Cerebellar cortex (tissue), 1 donor: ENCODE results near the gene ZFYVE19.

Source experiments
- DNase-seq: peaks from one replicate; pipeline ENCODE4 v3.0.0-alpha.2; 2015; ENCODE audit warnings: low spot score

The ZFYVE19 gene

DNA sequence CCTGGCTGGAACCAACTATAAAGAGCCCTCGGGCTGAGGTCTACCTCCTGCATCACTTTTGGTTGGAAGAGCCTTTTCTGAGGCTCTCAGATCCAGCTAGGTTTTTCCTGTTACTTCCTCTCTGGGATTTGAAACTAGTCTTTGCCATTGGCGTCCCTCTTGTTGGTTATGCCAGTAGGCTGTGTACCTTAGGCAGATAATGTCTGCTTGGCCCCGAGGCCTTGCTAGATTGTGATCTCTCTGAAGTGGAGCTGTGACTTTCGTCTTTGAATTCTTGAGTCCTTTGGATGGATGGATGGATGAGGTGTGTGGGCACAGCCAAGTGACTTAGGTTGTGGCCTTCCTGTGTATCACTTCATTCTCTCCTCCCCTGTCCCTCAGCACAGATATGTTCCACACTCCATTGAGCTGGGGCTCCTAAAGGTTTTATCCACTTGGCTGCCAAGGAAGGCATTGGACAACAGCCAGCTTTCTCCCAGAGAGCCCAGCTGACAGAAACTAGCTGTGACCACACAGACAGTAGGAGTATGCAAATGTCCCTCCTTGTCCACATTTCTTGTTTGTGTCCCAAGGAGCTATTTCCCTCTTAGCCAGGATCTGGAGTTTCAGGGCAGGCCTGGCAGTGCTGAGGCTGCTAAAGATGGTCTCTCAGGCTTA is 8.3 kb downstream of the ZFYVE19 start:
- peak; percentile 37 for DNase-seq

DNA sequence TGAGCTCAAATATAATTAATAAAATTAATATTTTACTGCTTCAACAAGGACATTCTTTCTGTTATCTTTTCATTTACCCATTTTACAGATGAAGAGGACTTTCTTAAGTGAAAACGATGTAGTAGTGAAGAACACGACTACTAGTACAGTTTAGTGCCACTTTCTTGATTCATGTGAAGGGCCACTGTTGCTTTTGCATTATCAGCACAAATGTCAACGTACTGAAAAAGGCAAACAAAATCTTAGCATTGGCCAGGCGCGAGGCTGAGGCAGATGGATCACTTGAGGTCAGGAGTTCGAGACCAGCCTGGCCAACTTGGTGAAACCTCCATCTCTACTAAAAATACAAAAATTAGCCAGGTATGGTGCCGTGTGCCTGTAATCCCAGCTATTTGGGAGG is 12.2 kb downstream of the ZFYVE19 start:
- DNase-seq = no peak

DNA sequence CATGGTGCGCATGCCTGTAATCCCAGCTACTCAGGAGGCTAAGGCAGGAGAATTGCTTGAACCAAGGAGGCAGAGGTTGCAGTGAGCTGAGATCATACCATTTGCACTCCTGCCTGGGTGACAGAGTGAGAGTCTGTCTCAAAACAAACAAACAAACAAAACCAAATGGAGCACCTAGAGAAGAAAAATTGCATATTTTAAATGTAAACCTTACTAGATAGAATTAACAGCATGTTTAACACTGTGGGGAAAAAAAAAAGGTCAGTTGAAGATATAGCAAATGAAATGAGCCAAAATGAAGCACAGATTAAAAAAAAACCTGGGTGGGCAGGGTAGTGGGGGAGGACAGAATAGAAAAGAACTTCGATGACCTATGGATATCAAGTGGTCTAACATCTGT is 14.3 kb downstream of the ZFYVE19 start:
- no peak for DNase-seq

DNA sequence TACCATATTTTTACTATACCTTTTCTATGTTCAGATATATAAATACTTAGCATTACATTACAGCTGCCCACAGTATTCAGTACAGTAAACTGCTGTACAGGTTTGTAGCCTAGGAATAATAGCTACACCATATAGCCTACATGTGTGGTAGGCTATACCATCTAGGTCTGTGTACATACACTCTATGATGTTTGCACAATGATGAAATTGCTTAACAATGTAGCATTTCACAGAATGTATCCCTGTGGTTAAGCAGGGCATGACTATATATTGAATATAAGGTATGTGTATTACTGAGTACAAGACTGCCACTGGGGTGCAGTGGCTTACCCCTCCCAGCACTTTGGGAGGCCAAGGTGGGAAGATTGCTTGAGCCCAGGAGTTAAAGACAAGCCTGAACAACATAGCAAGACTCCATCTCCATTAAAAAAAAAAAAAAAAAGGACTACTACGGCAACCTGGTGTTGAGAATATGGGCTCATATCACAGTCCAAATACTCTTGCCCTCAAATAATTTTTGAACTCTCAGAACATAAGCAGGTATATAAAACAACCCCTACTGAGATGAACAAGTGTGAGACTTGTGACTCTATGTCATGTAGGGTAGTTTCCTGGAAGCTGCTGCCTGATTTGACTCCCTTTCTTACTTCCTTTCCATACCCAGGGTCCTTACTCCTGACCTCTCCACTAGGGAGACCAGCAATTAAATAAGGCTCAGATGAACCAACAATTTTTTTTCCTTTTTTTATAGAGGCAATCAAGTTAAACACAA is 16.9 kb downstream of the ZFYVE19 start:
- no peak for DNase-seq

DNA sequence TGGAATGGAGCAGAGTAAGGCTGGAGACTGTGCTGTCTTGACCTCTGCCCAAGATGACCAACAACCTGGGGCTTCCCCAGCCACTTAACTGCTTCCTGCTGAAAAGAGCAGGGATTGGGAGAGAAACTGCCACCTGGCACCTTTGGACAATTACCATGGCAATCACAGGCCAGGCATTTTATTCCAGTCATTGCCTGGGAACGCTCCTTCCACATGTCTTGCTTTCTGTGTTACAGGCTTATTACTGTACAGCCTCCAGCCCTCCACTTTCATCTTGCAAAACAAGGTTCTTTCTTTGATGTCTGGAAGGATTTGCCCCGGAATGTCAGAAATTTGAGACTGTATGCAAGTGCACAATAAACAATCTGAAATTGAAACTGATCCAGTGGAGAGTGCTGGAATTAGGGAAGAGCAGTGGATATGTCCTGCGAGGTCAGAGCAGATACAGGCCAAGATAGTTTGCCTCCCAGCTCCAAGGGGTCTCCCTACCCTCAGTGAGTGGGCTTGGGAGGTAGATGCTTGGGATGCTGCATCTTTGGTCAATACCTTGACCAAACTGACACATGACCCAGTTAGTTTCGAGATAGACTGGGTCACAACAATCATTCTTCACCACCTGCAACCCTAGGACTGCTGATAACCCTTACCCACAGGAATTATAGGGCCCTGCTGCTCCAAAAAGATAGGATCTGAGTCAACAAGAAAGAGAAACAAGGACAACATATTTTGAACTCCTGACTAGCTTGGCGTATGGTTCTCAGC is 19.0 kb downstream of the ZFYVE19 start:
- DNase-seq = no peak

DNA sequence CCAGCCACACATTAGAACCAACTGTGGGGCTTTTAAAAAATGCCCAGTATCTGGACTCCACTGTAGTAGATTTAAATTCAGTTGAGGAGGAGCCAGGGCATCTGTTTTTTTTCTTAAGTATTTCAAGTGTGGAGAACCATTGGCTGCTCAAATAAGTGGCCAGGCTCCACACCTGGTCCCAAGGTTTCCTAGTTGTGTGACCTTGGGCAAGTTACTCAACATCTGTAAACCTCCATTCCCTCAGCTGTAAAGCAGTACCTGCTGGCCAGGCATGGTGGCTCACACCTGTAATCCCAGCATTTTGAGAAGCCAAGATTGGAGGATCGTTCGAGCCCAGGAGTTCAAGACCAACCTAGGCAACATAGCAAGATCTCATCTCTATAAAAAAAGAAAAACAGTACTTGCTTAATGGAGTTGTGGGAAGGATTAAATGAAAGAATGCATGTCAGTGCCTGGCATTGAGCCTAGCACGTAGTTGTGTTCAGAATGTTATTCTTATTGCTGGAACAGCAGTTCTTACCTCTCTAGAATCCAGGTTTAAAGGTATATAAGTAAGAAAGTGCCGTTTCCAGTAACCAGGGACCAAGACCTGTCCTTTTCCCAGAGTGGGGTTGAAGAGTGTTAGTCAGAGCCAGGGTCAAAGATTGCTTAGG is 19.7 kb downstream of the ZFYVE19 start:
- no peak for DNase-seq

DNA sequence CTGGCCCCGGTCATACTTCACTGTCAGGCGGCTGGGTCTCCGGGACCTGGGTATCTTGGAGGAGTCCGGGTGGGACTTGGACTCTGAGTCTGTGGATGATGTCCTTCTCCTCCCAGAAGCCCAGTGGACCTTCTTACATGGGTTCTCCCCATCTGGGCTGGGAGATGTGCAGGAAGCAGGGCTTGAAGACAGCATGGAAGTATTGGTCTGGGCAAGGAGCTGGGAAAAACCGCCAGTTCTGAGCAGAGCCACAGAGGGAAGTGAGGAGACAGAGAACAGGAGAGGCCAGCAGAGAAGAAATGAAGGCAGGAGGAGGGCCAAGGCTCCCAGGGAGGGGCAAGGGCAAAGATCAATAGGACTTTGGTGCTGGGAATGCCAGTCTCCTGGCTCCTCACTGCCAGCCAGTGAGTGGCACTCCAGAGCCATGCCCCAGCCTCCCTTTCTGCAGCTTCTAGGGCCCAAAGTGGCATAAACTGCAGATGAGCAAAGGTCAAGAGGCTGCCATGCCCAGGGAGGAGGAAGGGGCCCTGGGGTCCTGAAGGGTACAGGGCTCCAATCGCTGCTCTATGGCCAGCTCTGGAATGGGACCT is 21.7 kb downstream of the ZFYVE19 start, which contains the start of gene PPP1R14D:
TSS of gene PPP1R14D (minus strand) at position 262 of the 590 bp plus-strand sequence. CDS start at position 195, 67 bp downstream.
- DNase-seq = no peak

DNA sequence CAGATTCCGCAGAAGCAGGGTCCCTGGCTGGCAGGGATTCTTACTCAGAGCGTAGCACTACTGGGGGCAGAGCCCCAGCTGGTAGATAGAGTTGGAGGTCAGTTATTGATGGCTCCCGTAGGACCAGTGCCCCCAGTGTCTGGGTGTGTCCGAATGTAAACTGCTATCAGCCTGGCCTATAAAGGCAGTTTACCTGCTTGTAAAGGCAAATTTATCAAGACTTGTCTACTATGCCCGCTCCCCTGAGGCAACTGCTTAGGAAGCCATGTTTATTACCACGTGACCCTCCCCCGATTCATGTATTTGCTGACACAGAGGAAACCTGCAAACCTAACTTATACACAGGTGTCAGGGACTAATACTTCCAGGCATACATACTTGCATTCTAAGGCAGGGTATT is 22.2 kb downstream of the ZFYVE19 start:
- DNase-seq = no peak

DNA sequence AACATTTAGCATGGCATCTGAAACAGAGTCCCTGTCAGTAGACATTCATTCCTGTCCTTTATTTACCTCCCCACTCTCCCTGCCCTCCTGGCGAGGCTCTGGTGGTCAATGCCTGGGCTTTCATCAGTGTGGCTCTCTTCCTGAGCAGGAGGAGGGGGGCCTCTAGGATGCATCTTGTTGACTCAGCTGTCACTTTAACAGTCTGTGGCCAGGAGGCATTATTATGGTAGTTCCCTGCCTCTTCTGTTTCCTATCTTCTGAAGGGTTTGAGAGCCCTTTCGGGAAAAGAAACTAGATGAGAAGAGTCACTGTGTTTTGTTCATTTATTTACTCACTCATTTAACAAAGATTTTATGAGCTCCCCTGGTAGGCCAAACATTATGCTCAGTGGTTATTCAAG is 24.0 kb downstream of the ZFYVE19 start:
- DNase-seq = no peak

DNA sequence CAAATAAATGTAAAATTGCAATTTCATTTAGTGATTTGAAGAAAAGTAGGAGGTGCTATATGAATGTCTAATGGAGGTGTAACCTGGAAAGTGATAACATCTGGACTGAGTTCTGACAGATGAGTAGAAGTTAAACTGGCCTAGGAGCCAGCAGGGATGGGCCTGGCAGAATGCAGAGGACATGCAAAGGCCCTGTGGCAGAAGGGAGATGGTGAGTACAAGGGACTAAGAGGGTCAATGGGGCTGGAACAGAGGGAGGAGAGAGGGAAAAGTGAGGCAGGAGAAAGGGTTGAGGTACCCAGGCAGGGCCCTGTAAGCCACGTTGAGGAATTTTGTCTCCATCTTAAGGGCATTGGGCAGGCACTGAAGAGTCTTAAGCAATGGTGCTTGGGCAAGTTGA is 25.0 kb downstream of the ZFYVE19 start:
- no peak for DNase-seq

DNA sequence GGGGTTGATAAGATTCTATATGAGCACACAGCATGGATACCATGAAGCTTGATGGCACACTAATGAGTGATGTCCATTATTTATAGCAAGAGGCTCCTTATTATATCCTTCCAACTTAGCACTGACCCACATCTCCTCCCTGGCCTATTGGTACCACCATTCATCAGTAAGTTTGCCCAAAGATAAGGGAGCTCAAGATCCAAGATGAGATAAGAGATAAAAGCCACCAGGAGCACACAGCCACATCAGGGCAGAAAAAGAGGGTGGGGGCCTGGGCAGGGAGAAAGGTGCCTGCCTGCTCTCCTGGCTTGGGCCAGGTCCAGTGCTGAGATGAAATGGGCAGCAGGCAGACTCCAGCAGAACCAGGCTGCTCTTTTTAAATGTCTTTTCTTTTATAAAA is 26.0 kb downstream of the ZFYVE19 start:
- DNase-seq = no peak

DNA sequence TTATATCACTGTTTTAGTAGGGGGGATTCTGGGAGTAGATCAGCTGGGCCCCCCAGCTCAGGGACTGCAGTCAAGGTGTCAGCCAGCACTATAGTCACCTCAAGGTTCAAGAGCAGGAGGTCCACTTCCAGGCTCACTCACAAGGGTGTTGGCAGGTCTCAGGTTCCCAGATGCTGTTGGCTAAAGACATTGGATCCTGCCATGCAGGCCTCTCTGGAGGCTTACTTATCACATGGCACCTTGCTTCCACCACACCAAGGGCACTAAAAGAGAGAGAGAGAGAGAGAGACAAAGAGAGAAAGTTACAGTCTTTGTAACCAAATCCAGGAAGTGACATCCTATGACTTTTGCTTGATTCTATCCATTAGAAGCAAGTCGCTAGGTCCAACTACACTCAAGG is 29.1 kb downstream of the ZFYVE19 start:
- DNase-seq = no peak

DNA sequence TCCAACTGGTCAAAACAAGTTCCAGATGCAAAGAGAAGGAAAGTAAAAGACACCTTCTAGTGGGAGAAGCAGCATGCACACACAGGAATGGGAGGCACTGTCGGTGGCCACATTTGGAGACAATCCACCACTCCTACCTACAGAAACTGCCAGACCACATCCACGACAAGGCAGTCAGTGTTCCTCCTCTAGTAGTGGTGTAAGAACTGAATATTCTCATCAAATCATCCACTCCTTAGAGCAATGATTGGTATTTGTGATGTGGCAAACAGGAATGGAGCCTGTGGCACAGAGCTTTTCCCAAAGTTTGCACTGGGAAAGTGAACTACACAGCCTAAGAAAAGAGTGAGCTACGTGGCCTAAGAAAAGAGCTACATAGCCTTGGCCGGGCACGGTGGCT is 31.9 kb downstream of the ZFYVE19 start:
- DNase-seq = no peak

DNA sequence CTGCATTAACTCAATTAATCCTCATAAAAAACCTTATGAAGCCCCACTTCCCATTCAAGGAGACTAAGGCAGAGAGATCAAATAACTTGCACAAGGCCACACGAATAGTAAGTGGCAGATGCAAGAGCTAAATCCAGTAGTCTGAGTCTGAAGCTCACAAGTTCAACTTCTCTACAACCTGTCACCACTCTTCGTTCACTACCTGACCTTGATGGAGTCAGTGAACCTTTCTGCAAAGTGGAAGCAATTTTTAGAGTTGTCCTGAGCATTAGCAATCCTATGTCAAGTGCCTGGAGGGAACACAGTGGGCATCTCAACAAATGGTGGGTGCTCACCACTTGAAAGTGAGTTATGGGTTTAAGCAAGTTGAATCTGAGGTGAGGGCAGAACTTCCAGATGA is 34.9 kb downstream of the ZFYVE19 start:
- DNase-seq = no peak

DNA sequence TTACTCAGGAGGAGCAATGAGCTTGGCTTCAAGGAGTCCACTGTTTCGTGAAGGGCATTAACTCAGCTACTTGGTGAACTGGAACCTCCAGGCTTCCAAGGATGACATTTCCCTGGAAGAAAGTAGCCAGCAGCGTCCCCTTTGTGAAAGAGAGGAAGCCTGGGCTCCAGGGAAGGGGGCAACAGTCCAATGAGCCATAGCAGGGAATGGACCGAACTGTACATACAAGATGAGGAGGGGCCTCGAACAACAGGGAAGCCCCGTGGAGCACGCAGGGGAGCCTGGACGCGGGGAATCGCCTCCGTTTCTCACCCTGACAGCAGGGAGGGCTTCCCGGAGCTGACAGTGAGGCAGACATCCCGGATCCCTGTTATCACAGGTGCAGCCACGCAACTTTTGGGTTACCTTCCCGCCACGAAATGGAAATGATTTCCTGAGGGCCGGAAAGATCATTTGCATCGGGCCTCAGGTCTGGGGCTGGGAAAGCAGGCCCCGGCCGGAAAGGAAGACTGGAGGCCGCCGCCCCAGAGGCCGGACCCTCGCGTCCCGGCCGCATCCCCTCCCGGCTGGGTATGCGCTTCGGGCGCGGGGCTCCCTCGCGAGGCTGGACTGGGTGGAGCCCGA is 36.5 kb downstream of the ZFYVE19 start:
- no peak for DNase-seq

DNA sequence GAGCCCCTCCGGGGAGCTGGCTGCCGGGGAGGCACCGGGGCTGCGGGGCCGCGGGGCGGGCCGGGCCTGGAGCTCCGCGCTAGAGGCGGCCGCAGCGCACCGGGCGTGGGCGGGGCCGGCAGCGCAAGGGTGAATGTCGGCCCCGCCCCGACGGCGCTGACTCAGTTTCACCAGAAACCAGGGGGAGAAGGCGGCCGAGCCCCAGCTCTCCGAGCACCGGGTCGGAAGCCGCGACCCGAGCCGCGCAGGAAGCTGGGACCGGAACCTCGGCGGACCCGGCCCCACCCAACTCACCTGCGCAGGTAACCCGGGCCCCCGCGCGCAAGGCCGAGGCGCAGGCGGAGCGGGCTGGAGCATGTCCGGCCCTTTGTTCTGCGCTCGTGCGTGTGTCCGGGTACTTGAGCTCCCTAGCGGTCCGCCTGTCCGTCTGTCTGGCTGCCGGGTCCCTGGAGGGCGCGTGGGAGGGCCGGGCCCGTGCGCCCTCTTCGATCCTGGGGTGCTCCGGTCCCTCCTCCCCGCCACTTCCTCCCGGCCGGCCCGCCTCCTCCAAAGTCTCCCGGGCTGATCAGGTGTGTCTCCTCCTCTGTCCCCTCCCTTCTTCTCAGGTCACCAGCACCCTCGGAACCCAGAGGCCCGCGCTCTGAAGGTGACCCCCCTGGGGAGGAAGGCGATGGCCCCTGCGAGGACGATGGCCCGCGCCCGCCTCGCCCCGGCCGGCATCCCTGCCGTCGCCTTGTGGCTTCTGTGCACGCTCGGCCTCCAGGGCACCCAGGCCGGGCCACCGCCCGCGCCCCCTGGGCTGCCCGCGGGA is 37.2 kb downstream of the ZFYVE19 start, which contains the start of gene SPINT1:
TSS of gene SPINT1 (plus strand) at position 164 of the 811 bp plus-strand sequence. CDS start at position 671, 507 bp downstream.
- DNase-seq = no peak

DNA sequence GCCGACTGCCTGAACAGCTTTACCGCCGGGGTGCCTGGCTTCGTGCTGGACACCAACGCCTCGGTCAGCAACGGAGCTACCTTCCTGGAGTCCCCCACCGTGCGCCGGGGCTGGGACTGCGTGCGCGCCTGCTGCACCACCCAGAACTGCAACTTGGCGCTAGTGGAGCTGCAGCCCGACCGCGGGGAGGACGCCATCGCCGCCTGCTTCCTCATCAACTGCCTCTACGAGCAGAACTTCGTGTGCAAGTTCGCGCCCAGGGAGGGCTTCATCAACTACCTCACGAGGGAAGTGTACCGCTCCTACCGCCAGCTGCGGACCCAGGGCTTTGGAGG is 37.8 kb downstream of the ZFYVE19 start:
- DNase-seq = no peak

DNA sequence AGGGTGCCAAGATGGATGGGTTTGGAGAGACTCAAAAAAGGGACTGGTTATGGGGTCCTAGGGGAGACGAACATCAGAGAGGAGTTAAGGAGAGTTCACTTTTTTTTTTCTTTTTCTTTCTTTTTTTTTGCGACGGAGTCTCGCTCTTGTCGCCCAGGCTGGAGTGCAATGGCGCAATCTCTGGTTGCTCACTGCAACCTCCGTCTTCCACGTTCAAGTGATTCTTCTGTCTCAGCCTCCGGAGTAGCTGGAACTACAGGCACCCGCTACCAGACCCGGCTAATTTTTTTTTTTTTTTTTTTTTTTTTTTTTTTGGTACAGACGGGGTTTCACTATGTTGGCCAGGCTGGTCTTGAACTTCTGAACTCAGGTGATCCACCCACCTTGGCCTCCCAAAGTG is 38.1 kb downstream of the ZFYVE19 start:
- DNase-seq = no peak

DNA sequence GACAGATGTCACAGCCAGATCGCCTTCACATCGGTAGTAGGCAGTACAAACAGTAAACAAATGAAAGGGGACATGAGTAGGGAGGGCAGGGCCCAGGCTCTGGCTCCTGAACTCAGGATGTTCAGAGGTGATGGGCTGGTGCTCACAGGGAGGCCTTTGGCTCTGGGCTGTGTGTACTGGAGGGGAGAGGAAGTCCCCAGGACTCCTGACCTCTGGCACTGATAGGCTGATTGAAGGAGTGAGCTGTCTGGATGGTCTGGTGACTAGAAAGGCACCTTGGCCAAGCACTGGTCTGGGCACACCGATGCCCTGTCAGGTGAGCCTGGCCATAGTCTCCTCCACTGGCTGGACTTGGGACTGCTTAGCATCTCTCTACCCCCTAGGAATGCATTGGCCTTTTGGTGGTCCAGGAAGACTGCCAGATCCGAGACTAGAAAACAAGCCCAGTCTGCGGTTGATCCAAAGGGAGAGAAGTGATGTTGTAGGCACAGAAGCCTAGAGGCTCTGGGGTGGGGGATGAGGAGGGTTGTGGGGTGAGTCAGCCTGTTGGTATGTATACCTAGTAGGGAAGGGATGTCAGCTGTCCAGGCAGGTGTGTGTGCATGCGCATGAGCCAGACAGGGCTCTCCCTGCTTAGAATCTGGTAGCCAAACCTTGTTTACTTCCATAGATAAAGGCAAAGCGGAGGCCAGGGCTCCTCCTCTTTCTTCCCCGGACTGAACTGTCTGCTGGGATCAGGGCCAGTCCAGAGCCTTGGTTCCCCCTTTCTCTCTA is 38.8 kb downstream of the ZFYVE19 start:
- DNase-seq = no peak

DNA sequence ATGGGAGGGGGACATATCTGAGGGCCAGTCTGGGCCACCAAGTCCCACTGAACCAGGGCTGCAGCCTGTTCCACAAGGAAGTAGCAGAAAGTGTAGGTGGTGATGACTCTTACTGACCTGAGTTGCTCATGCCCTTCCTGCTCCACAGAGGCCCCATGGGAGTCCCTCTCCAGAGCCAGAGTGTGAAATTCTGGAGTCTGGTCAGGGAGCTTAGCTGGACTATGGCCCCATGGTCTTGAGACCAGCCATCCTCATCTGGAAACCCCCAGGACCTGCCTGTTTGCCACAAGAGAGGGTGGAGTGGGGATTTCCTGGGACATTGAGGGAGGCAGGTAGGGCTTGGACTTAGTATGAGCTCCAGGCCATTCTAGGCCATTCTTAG is 39.9 kb downstream of the ZFYVE19 start:
- DNase-seq = no peak
